Stimulated activated CD4-positive, alpha-beta T cell treated with anti-CD3 and anti-CD28 coated beads, Interleukin-15, amount 100 ng/mL, for 24 hours (primary cell): ENCODE results near the gene RGS6.

ENCODE experiments used
- DNase-seq: peaks from one replicate; pipeline ENCODE4 v3.0.0-alpha.2; 2020

The RGS6 gene

DNA sequence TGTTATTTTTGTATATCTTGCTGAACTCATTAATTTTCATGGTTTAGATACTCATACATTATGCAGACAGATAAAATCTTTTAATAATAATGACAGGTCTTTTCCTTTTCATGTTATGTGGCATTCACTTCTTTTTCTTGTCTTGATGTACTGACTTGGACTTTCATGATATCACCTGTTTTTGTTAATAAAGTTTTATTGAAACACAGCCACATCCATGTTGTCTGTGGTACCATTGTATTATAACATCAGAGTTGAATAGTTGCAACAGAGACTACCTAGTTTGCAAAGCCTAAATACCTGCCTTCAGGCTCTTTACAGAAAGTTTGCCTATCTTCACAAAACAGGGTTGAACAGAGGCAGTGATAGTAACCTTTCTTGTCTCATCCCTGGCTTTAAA, 85.1 kb downstream of the RGS6 start:
- DNase-seq: no peak

DNA sequence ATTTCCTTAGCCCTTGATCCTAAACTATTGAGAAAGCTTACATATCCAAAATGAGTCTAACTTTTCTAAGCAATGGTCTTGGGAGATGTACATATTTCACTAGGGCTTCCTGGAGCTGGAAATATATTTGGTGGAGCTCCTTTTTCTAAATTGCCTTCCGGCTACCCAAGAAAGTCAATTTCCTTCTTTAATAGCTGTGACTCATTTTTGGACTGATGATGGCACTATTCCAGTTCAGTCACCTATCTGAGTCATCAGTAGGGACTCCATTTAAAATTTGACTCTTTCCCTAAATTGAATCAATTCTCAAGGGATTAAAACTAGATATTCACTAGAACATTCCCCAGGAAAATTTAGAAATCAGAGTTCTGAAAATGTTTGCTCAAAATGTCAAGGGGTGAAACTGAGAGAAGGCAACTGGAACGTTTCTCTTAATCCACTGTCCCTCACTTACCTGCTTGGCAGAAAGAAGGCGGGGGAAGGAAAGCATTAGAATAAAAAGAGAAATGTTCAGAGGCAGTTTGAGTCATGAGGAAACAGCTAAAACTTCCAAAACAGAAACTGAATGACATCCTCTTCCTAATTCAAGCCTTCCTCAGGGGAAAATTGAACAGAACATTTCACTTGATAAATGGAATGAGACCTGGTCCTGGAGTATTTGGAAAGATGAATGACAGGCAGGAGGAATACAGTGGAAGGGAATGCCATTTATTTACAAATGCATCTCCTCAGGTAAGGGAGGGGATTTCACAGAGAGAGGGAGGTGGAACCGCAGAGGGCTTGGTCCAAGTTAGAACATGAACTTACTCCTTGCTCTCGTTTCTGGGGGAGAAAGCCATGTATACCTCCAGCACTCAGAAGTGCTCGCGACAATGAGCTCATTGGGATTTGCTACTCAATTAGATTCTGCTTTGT, 91.2 kb downstream of the RGS6 start:
- DNase-seq: no peak

DNA sequence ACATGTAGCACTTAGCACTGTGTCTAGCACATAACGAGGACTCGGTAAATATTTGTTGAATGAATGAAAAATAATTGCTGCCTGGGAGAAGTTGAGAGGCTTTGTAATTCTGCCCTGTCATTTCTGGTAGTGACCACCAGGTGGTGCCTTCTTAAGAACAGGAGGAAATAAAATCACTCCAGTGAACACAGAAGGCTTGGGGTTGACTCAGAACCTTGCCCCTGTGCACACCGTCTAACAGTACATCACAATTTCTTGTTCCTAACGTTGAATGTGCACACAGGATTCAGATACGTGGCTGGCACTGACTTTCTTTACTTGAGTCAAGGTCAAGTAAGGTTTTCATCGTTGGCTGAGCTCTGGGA, 91.8 kb downstream of the RGS6 start:
- DNase-seq: peak; percentile 55

DNA sequence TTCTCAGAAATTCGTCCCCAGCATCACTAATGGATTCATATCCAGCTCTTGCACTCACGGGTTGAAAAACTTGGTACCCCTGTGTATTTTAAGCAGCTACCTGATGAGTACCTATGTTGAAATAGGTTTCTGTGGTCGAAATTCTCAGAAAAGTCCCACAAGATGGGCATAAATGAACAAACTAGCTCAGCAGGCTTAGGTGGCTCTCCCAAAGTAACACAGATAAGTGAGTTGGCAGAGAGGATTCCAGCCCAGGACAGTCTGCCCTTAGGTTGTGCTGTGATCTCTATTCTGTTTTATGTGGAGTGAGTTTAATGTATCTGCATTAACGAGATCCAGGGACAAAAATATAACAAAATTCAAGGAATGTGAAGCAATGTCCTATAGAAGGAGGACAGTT, 92.3 kb downstream of the RGS6 start:
- DNase-seq: no peak

DNA sequence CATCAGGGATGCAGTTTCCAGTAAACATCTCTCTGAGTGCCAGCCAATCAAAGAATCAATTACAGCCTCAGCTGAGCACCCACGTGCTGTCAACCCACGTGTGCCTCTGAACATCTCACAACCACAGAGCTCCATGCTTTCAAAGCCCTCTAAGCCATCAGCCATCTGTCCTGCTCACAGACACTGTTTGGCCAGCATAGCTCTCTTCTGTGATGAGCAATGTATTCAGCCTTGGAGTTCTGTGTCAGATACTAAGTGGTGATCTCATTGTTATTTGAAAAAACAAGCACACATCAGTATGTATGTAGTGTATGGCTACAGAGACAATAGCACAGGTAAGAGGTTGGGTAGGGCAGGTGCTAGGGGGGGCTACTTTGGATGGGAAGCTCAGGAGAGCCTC, 94.3 kb downstream of the RGS6 start:
- no peak for DNase-seq

DNA sequence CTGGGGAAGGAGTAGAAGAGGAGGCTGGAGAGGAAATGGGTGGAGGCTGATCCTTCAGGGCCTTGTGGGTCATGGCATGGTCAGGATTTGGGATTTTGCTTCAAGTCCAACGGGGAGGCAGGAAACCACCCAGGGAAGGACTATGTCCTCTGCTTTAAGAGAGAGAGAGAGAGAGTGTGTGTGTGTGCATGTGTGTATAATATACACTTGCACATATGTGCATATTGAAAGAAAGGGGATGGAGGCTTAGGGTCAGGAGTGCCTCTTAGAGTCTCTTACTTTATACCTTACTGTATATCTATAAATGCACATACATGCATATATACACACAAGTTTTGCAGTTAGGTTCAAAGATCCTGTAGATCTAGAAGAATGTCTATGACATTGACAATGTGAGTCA, 94.8 kb downstream of the RGS6 start:
- DNase-seq: no peak

DNA sequence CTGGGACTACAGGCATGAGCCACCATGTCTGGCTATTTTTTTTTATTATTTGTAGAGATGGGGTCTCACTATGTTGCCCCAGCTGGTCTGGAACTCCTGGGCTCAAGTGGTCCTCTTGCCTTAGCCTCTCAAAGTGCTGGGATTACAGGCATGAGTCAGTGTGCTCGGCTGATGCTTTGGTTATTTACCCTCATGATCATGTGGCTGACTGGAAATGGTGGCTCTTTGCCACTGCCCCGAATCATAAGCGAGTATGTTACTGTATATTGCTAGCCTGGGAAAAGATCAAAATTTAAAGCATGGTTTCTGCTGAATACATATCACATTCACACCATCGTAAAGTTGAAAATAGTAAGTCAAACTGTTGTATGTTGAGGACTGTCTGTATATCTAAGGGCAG, 101.1 kb downstream of the RGS6 start:
- no peak for DNase-seq

DNA sequence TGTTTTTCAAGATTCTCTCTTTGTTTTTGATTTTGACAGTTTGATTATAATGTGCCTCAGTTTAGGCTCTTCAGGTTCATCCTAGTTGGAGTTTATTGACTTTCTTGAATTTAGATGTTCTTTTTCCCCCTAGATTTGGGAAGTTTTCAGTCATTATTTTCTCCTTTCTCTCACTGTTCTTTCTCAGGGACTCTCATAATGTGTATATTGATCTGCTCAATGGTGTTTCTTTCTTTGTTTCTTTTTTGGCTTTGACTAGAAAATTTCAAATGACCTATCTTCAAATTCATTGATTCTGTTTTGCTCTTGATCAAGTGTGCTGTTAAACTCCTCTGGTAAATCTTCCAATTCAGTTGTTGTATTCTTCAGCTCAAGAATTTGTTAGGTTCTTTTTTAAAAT, 108.3 kb downstream of the RGS6 start:
- DNase-seq: no peak

DNA sequence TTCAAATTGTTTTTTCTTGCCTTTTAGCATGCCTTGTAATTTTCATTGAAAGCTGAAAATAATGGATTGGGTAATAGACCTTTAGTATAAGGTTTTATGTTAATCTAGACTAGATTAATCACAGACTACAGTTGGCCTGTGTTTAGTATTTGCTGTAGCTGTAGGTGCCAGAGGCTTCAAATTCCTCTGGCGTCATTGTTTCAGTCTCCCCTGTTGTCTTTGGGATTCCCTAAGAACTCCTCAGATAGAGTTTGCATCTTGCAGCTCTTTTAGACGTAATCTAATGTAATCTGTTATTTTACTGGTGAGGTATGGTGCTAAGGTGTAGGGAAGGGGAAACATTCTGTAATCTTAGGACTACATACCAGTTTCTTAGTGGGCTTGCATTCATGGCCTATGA, 113.0 kb downstream of the RGS6 start:
- DNase-seq: no peak

DNA sequence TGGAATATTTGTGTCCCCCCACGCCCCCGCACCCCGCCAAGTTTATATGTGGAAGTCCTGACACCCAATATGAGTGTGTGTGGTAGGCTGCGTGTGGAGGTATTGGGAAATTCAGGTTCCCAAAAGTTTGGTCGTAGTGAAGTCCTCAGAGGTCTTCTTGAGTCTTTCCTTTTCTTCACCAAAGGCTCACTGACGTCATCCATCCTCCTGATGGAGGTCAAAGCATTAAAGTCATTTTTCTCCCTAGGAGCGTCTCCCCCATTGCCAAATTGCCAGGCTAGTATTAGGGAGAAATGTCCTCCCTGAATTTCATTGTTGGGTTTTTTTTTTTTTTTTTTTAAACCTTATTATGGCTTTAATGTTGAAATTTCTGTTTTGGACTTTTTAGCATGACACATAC, 113.7 kb downstream of the RGS6 start:
- no peak for DNase-seq

DNA sequence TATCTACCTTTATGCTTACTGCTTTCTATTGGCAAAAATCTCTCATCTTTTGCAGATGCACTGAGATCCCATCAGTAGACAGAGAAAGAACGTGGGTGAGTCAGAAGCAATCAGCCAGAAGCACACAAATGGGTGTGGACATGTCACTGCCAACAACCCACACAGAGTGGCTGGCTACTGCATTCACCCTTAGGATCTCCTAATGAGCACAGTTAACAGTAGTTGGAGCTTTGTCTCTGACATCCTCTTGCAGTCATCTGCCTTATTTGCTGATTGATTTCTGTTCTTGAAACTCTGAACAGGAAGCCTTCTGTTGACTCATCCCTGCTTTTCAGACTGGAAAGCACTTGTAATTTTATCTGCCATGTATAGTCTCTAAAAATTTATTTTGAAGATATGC, 117.2 kb downstream of the RGS6 start:
- peak; percentile 56 for DNase-seq

DNA sequence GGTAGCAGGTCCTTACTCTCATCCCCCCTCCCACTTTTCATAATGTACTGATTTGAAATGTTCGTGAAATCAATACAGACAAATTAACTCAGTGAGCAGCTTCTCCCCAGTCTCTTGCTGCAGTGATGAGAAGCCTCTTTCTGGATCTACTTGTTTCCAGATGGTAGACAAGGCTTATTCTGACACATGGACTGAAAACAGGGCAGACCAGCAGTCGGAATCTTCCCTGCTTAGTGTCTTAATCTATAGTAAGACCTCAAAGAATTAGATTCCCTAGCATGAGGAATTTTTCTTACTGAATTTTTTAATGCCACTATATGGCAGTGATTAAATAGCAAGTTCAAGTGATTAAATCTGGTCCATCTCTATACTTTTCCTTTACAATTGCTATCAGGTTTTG, 120.1 kb downstream of the RGS6 start:
- DNase-seq: no peak

DNA sequence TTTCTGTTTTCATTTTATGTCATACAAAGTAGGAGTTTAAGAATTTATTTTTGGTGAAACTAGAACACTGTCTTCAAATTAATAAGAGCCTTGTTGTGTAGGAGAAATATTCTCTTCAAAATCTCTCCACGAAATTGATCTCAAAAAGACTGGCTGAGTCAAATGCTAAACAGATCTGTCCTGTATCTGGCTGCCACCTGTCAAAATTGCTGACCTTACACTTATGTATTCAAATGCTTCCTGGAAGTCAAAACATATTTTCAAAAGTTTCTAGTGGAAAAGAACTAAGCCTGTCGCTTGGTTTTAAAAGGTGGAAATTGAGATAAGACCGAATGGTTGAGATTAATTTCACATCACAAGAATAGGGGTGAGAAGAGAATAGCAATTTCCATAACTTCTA, 121.4 kb downstream of the RGS6 start:
- DNase-seq: no peak

DNA sequence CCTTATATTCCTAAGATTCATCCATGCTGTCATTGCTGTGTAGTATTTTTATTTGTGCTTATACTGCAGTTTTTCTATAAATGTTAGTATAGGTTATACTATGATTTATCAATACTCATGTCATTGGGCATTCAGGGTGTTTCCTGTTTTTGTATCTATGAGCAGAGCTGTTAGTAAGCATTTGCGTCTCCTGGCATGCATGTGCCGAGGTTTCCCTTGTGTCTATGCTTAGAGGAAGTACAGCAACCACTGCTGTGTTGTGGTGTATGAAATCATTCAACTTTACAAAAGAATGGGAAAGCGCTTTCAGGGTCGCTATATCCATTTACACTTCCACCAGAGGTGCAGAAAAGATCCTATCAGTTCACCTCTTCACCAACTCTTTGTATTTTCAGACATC, 122.7 kb downstream of the RGS6 start:
- no peak for DNase-seq

DNA sequence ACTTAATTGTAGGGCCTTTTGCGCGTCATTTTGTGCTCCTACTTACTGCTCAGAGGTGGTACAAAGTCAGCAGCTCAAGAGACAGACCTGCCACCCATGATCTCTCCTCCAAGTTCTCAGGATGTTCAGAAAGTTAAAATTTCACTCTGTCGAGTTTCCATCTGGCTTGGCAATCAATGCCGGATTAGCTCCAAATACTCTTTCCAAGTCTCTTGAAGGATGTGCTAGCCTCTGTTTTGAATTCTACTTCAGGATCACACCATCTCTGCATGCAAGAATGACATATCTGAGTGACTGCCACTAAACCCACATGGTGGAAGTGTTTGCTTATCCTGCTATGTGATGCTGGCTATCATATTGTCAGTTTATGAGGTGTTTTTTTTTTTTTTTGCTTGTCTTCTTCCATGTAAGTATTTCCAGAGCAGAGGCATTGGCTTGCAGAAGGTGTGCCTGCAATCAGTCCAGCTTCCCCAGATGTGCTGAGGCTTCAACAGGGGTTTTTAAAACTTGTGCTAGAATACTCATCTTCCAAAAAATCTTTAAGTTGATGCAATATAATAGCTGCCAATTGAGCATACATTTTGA, 125.6 kb downstream of the RGS6 start:
- DNase-seq: no peak

DNA sequence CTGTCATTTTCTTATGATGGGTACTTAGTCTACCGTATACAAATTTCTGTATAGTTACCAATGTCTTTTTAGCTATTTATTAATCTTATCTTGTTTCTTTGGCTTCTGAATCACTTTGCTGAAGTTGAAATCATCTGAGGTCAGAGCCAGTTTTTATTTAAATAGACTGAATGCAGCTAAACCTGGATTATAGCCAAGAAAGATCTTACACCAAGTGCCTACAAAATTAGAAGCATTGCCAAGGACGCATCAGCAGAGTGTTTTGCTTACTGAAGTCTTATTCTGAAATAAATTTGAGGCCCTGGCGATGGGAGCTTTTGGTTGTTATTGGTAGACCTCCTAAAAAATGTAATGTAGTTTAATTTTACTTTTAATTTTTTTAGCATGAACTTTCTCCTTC, 128.2 kb downstream of the RGS6 start:
- no peak for DNase-seq

DNA sequence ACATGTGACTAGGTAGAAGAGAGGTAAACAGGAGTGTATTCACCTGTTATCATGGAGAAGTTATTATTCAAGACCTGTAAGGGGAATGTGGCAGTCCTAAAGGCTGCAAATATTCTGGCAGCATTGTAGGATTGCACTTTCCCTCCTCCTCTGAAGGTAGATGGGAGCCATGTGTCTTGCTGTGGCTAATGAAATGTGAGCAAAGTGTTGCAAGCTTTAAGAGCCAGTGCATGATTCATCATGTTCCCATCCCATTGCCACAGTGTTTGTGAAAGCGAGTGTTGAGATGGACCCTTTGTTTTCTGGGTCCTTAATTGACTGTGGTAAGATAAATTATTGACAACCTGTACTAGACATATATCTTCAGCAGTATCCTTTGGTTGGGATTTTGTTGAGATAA, 128.7 kb downstream of the RGS6 start:
- no peak for DNase-seq

DNA sequence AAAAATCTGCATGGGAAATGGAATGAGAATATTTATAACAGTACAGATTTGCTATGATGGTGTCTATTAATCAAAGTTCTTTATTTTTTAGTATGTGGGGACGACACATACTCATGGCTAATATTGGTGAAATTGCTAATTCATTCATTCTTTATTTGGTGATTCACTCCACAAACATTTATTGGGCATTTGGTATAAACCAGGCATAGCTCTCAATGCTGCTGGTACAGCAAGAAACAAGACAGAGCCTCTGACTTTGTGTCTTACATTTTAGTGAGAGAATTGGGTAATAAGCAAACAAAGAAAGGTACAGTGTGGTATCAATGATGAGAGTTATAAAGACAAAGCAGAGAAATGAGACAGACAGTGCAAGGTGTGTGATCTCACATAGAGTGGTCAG, 129.5 kb downstream of the RGS6 start:
- no peak for DNase-seq

DNA sequence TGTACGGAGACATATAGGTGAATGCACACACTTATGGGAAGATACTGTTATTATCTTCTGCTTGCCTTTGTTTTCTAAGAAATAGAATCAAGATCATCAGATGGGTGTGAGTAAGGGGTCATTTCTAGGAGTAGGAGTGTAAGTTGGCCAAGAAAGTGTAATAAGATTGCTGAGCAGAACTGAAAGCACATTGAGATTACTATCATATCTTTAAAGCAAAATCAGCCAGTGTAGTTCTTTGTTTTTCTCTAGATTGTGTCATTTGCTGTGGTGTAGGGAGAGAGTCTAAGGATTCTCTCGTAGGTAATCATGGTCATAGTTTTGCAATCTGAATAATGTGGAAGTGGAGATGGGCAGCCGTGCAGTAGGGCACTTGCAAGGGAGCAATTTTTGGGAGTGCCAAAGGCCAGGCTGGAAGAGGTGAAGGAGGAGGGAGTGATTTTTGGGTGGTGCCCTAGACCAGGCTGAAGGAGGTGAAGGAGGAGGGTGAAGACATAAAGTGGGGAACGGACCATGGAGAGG, 131.6 kb downstream of the RGS6 start:
- no peak for DNase-seq

DNA sequence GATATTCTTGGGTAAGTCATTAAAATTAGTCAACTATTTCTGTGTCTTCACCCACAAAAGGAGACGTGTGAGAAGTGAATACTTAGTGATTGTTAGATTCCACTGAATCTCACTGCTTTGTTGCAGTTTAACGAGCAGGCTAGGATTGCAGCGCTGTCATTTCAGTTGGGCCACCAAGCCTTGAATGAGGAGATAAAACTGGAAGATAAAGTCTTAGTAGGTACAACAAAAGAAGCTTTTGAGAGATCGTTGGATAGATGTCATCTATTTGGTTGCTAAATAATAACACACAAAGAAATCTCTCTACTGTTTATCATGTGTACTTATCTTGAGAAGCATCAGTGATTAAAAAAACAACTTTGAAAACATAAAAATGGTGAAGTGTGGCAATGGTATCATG, 132.3 kb downstream of the RGS6 start:
- no peak for DNase-seq

DNA sequence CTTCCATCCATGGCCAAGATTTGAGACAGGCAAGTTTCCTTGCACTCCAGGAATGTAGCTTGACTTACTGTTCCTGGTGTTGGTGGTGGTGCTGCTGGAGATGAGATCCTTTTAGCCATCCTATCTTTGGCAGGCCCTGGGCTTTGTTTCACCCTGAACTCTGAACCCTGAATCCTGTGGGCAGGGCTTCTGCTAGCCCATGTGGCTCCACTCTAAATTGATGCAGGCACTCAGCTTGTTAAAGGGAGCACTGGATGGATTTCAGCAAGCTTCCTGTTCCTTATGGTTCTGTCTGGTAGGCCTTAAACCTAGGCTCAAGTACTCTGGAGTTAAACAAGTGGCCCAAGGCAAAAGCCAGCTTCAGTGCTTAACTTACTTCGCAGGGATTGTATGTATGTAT, 138.2 kb downstream of the RGS6 start:
- no peak for DNase-seq

DNA sequence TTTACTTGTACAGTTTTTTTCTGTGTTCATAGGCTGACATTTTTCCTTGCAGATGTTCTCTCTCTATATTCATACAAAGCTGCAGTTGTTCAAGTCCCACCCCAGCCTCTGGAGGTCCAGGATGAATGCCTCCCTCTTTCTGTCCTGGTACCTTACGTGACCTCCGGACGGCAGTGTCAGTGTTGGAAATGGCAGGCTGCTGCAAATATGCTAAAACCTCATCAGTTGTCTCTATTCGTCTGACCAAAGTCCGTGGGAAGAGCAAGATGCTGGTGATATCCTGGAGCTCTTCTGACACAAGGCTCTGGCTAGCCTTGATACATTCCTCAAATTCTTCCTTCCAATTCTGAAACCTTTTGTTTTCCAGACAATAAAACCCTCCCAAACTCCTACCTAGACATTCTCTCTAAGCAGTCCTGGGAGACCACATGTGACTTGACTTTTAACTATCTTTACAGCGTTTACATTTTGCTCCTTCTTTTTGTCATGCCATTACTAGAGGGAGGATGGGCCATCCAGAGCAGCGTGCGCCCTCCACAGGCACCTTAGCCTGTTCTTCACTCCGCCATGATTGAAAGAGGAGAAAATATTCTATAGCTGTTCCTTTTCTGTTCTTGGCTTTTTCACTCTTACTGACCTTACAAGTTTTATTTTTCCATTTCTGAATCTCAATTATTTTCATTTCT, 143.6 kb downstream of the RGS6 start:
- no peak for DNase-seq

DNA sequence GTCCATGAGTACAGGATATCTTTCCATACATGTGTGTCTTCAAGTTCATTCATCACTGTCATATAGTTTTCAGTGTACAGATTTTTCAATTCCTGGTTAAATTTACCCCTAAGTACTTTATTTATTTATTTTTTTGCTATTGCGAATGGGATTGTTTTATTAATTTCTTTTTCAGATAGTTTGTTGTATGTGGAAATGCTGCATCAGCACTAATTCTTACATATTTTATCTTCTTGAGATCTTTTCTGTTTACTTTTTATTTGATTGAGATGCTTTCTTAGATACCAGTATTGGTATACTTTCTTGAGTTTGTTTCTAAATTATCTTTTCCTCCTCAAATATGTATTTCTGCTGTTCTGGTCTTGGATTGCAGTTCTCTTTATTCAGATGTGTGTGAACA, 148.9 kb downstream of the RGS6 start:
- DNase-seq: no peak

DNA sequence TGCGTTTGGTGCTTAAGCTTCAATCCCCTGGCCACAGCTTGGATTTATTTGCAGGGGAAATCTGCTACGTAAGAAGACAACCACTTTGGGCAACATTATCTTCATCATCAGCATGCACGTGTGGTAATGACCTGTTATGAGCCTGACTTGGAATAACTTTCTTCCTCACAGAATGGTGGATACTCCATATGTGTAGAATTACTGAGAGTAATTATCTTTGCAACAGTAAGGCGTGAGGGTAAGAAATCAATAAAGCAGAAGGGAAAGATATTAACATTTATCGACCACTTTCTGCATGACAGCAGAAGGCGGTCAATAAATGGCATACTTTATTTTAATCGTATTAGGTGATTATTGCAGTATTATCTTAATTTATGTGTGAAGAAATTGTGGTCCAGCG, 152.7 kb downstream of the RGS6 start:
- DNase-seq: no peak
